Fibroblast of skin of right biceps (primary cell): ENCODE results near the gene NLRP11.
"Not testable (repeated sequence)": the region's sequence is repeated elsewhere in the genome, so short reads cannot be mapped to it uniquely, and the experiment has no call there.

Experiments used
- DNase-seq: peaks from one replicate; pipeline ENCODE4 v3.0.0-alpha.2; 2013

NLRP11 gene

DNA sequence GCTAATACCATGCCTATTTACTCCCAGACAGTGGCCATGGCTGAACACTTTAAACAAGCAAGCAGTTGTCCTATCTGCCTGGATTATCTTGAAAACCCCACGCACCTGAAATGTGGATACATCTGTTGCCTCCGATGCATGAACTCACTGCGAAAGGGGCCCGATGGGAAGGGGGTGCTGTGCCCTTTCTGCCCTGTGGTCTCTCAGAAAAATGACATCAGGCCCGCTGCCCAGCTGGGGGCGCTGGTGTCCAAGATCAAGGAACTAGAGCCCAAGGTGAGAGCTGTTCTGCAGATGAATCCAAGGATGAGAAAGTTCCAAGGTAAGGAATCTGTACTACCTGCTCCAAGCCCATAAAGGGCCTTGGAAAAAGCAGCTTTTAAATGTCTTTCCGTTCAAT, 54.3 kb downstream of the NLRP11 start:
- no peak for DNase-seq

- DNase-seq, result not testable (repeated sequence)
These were observed 62.2 kb downstream of the NLRP11 start for GRCh38 chr19:55769632-55770031.

GRCh38 chr19:55768818-55769217, 63.0 kb downstream of the NLRP11 start, which contains the start of gene RFPL4AL1:
Gene RFPL4AL1 (plus strand): TSS chr19:55769118. CDS start chr19:55771805, 2,687 bp downstream.
- DNase-seq, result not testable (repeated sequence)

- DNase-seq, result no peak
These were observed 65.3 kb downstream of the NLRP11 start for GRCh38 chr19:55766466-55766865.

DNA sequence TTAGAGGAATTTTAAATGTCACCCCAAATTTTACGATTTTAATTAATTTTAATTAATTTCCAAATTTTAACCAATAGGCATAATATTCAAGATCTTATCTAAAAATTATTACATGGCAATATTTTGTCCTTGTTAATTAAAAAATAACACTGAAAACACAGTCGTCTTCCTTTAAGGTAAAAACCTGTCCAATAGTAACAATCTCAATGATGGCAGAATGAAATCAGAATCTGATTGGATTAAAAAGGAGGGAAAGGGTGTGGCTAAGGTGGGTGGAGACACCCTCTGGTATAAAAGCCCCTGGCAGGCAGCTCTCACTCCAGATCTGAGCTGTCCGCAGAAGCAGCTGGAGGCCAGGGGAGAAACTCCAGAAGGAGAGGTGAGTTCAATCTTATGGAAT, 73.0 kb downstream of the NLRP11 start, which contains the start of gene RFPL4A:
Gene RFPL4A, plus strand, starts transcription at position 301 of the 400 bp plus-strand sequence. CDS start 2,704 bp downstream, outside the sequence.
- DNase-seq, result not testable (repeated sequence)

DNA sequence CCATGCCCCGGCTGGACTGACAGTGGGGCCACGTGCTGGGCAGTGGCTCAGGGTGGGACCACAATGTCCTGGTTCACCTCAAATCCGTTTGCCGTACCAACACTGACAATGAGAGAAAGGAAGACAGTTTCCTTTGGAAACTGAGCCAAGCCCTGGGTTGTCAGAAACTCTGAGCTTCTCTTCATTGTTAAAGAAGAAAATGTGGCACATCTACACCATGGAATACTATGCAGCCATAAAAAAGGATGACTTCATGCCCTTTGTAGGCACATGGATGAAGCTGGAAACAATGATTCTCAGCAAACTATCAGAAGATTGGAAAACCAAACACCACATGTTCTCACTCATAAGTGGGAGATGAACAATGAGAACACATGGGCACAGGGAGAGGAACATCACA, 75.0 kb downstream of the NLRP11 start:
- not testable (repeated sequence) for DNase-seq

DNA sequence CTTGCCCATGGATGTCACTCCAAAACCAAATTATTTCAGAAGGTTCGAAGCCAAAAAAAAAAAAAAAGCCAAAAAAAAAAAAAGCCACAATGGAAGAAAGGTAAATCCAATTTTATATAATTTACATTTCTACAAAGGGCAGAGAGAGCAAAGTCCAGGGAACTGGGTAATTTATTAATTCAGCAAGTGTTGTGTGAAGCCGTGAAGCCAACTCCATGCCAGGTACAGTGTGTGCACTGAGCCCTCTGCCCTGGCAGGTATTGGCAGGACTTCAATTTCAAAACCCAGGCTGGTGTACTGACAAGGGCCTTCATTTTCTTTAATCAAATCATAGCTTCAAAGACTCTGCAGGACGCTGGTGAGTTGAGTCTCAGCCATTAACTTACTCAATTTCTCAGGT, 78.4 kb downstream of the NLRP11 start:
- DNase-seq, result no peak

- DNase-seq, result no peak
These were observed 81.1 kb downstream of the NLRP11 start for GRCh38 chr19:55750715-55751114.

DNA sequence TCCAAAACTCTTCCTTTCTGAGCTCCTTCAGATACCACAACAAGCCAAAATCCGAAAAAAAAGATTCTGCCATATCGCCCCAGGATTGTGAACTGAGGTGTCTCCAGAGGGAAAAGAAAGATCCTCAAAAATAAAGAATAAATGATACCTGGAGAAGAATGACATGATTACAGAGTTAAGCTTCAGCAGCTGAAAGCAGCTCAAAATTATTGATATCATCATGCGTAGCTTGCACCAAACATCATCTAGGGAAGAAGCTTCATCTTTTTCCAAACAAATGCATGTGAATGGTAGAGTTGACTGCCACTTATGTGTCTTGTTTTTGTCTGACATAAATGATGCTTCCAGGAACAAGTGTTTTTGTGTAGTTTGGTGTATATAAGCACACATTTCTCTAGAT, 93.5 kb downstream of the NLRP11 start, which contains the start of gene NLRP9:
Gene NLRP9, minus strand, starts transcription at position 101 of the 400 bp plus-strand sequence. Its CDS starts 28 bp downstream, at position 73.
- DNase-seq, result no peak
